HepG2 (cell line): ENCODE measurements around the gene YWHAB. TPM values are rescaled to one million over a fixed set of nuclear protein-coding genes. Genes with fewer than 3 reads are reported as not detected.

ENCODE experiments used
- ARID2 ChIP-seq: sonication (generic); formaldehyde crosslinking; IDR thresholded peaks from 2 replicates; pipeline ENCODE4 v1.8.1; 2022; ENCODE audit warnings: mild to moderate bottlenecking, missing genetic modification reagents, borderline replicate concordance
- ATM ChIP-seq: fragments of 450-650 bp; IDR thresholded peaks from 2 replicates; pipeline ENCODE4 v1.7.1; 2017; ENCODE audit warnings: mild to moderate bottlenecking, borderline replicate concordance
- CREB3 ChIP-seq: sonication (generic); formaldehyde crosslinking; IDR thresholded peaks from 2 replicates; pipeline ENCODE4 v1.5.0; 2020; ENCODE audit warnings: missing genetic modification reagents
- E2F2 ChIP-seq: sonication (generic); formaldehyde crosslinking; IDR thresholded peaks from 2 replicates; pipeline ENCODE4 v1.4.0; 2020; ENCODE audit warnings: missing genetic modification reagents, borderline replicate concordance
- HOXD1 ChIP-seq: sonication (generic); formaldehyde crosslinking; IDR thresholded peaks from 2 replicates; pipeline ENCODE4 v1.5.0; 2020; ENCODE audit warnings: missing genetic modification reagents
- ISL2 ChIP-seq: sonication (generic); formaldehyde crosslinking; IDR thresholded peaks from 2 replicates; pipeline ENCODE4 v1.5.0; 2020; ENCODE audit warnings: missing genetic modification reagents
- MXI1 ChIP-seq: IDR thresholded peaks from 3 replicates; pipeline ENCODE4 v1.6.1; 2012; ENCODE audit warnings: low read depth, low read length, inconsistent platforms, borderline replicate concordance
- NKX3-1 ChIP-seq: sonication (generic); formaldehyde crosslinking; IDR thresholded peaks from 2 replicates; pipeline ENCODE4 v1.5.0; 2020; ENCODE audit warnings: missing genetic modification reagents
- RELA ChIP-seq: sonication (generic); formaldehyde crosslinking; IDR thresholded peaks from 2 replicates; pipeline ENCODE4 v1.4.0; 2020; ENCODE audit warnings: missing genetic modification reagents
- SKIL ChIP-seq: sonication (generic); formaldehyde crosslinking; IDR thresholded peaks from 2 replicates; pipeline ENCODE4 v1.8.0; 2022; ENCODE audit warnings: missing genetic modification reagents, mild to moderate bottlenecking, moderate library complexity, borderline replicate concordance
- TBL1XR1 ChIP-seq: fragments of 150-350 bp; IDR thresholded peaks from 2 replicates; pipeline ENCODE4 v1.6.1; 2014; ENCODE audit warnings: borderline replicate concordance, low read length; ENCODE audit not compliant: partially characterized antibody
- ZBTB7A ChIP-seq: sonication (generic); formaldehyde crosslinking; IDR thresholded peaks from 2 replicates; pipeline ENCODE4 v1.8.0; 2022; ENCODE audit warnings: mild to moderate bottlenecking, missing genetic modification reagents
- ZFP62 ChIP-seq: sonication (generic); formaldehyde crosslinking; IDR thresholded peaks from 2 replicates; pipeline ENCODE4 v1.4.0; 2020; ENCODE audit warnings: missing genetic modification reagents
- ZMAT5 ChIP-seq: sonication (generic); formaldehyde crosslinking; IDR thresholded peaks from 2 replicates; pipeline ENCODE4 v1.5.0; 2020; ENCODE audit warnings: mild to moderate bottlenecking, low read depth, missing genetic modification reagents, borderline replicate concordance
- ZNF383 ChIP-seq: sonication (generic); formaldehyde crosslinking; IDR thresholded peaks from 2 replicates; pipeline ENCODE4 v1.4.0; 2020; ENCODE audit warnings: missing genetic modification reagents, mild to moderate bottlenecking, borderline replicate concordance
- ZNF574 ChIP-seq: sonication (generic); formaldehyde crosslinking; IDR thresholded peaks from 2 replicates; pipeline ENCODE4 v1.4.0; 2020; ENCODE audit warnings: missing genetic modification reagents
- ZNF615 ChIP-seq: sonication (generic); formaldehyde crosslinking; IDR thresholded peaks from 2 replicates; pipeline ENCODE4 v1.5.0; 2020; ENCODE audit warnings: mild to moderate bottlenecking, missing genetic modification reagents, borderline replicate concordance
- ZNF691 ChIP-seq: sonication (generic); formaldehyde crosslinking; IDR thresholded peaks from 2 replicates; pipeline ENCODE4 v1.4.0; 2020; ENCODE audit warnings: missing genetic modification reagents, low read depth, mild to moderate bottlenecking, borderline replicate concordance
- polyA plus RNA-seq, 8 experiments: library from polyadenylated mRNA; depleted of rRNA in 3 of 8; stranded (reverse) in 7 of 8; unstranded in 1 of 8; fragments of >200 nt; fragmentation: Illumina TruSeq in 4 of 8; extraction: Trizol in 4 of 8; gene quantifications; 2 replicates each; pipeline versions ENCODE4 v1.2.1 to v1.2.3, GENCODE V29; 2011 to 2016; ENCODE audit warnings: low read depth in 4 of 8, missing spikeins in 1 of 8, mixed read lengths in 1 of 8; ENCODE audit not compliant: insufficient read depth in 1 of 8
- total RNA-seq, 5 experiments: library from RNA; depleted of rRNA; stranded (reverse); fragments of >200 nt; fragmentation: Illumina TruSeq; extraction: Trizol; gene quantifications; 2 replicates each; pipeline ENCODE4 v1.2.3, GENCODE V29; 2016; ENCODE audit warnings: low read depth in 1 of 5

YWHAB gene
- total and polyA plus RNA-seq, 2 of the 13 experiments (the other 11 are each of a cell fraction or from before 2014, with no cell fraction given), result 77.2 to 121 TPM

GRCh38 chr20:44909872-44910689, 24.6 kb downstream of the YWHAB start, which contains the start of gene PABPC1L (continued):
- TF ChIP-seq E2F2 (CRISPR knock-in tag), result peak; percentile 82; the same call in 1 of the 2 replicates
- peak; percentile 59 for TF ChIP-seq ISL2 (CRISPR knock-in tag)
- TF ChIP-seq RELA, result no peak
- peak; percentile 44; the same call in 1 of the 2 replicates for TF ChIP-seq NKX3-1 (CRISPR knock-in tag)
- TF ChIP-seq ZNF574 (CRISPR knock-in tag), result peak; percentile 79
- TF ChIP-seq ATM, result no peak
- no peak for TF ChIP-seq ZMAT5 (CRISPR knock-in tag)
- peak; percentile 73; the same call in 1 of the 2 replicates for TF ChIP-seq HOXD1
- peak; percentile 46; the same call in 1 of the 2 replicates for TF ChIP-seq SKIL (CRISPR knock-in tag)
- 0 out of 2 replicates have a peak, but pooled peaks have one; percentile 40 for TF ChIP-seq ZNF615
- no peak for TF ChIP-seq ARID2 (CRISPR knock-in tag)
- TF ChIP-seq ZFP62 (CRISPR knock-in tag), result no peak
- peak; percentile 61; the same call in 2 of the 3 replicates for TF ChIP-seq MXI1
- no peak for TF ChIP-seq CREB3 (CRISPR knock-in tag)
- no peak for TF ChIP-seq ZNF383 (CRISPR knock-in tag)
- peak; percentile 52; the same call in 1 of the 2 replicates for TF ChIP-seq ZNF691 (CRISPR knock-in tag)
- no peak for TF ChIP-seq TBL1XR1
- TF ChIP-seq ZBTB7A (CRISPR knock-in tag), result peak; percentile 69; the same call in 1 of the 2 replicates
